ELF-1 (cell line): Measurements from ENCODE around the gene MUC20.
"Not testable (repeated sequence)": the region's sequence is repeated elsewhere in the genome, so short reads cannot be mapped to it uniquely, and the experiment has no call there.

ENCODE experiments used
- DNase-seq: peaks from one replicate; pipeline ENCODE4 v3.0.0-alpha.2; 2016; ENCODE audit warnings: low read depth, low spot score

MUC20 gene

DNA sequence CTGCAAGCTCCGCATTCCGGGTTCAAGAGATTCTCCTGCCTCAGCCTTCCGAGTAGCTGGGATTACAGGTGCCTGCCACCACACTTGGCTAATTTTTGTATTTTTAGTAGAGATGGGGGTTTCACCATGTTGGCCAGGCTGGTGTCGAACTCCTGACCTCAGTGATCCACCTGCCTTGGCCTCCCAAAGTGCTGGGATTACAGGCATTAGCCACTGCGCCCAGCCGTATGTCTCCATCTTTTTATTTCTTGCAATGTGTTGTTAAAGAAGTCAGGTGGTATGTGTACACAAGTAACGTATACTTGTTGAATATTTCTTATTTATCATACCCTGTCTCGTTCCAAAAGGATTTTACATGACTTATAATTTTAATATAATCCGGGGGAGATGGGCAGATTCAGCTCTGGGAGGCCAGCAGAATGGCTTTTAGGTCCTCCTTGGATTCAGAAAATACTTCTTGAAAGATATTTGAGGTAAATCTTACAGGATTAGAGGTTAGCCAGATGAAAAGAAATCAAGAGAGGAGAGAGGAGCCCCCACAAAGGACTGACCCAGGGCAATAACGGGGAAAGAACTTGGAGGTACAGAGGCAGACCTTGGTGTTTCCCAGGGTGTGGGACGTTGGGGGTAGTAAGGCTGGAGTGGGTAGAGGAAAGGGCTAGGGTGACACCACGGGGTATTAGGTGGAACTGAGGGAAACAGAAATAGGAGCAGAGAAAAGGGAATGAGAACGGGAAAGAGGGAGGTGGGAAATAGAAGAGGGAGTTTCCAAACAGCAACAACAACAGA, 27.2 kb upstream of the MUC20 start:
- DNase-seq = no peak

- not testable (repeated sequence) for DNase-seq
These were observed 26.3 kb upstream of the MUC20 start for GRCh38 chr3:195694217-195695076.

DNA sequence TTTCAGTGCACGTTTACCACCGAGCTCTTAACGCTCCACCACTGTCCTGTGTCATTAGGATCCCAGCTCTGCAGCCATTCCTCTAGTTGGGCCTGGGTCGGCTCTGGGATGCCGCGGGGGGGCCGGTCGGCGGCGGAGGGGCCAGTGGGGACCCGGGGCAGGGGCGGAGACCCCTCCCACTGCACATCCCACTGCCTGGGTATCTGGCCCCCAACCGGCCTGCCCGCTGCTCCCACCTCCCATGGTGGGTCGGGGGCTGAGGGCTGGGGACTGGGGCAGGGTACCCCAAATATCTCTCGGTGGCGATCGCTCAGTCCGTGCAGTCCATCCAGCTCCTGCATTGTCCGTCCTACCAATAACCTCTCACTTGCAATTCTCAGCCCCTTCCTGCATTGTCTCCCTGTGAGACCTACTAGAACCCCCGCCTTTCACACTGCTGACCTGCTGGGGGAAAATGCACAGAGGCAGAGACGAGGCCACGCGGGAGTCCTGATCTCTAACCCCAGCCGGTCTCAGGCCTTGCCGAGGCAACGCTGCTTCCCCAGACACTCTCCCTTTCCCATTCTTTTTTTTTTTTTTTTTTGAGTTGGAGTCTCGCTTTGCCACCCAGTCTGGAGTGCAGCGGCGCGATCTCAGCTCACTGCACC, 24.0 kb upstream of the MUC20 start:
- DNase-seq = no peak

- peak; percentile 76 for DNase-seq
These were observed 23.0 kb upstream of the MUC20 start for GRCh38 chr3:195697582-195698324.

- DNase-seq = no peak
These were observed 22.5 kb upstream of the MUC20 start for GRCh38 chr3:195698325-195698646.

DNA sequence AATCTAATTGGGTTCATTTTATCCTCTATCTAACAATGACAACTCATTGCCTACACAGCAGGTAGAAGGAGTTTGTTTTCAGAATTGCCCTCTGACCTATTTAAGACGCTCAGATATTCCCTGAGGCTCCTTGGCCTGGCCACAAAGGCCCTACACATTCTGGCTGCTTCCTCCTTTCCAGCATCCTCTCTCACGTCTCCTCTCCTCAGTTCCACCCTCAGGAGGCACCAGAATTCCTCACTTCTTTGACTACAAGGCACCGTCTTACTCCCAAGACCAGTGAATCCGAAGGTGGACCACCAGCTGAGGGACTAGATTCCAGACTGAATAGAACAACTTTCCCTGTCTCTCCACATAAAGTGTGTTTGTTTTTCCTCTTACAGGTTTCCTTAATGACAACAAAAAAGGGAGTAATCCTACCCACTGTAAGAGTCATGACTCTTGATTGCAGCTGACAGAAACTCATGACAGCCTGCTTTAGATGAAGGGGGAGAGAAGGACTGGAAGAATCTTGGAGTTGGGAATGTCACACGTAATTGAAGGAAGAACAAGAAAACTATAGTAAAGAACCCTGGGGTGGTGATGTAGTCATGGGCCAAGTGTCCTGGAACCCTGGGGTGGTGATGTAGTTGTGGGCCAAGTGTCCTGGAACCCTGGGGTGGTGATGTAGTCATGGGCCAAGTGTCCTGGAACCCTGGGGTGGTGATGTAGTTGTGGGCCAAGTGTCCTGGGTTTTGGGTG, 22.0 kb upstream of the MUC20 start:
- DNase-seq = peak; percentile 89

GRCh38 chr3:195699388-195699771, 21.4 kb upstream of the MUC20 start:
- DNase-seq = no peak

- no peak for DNase-seq
These were observed 20.9 kb upstream of the MUC20 start for GRCh38 chr3:195699860-195700259.

- DNase-seq = no peak
These were observed 20.5 kb upstream of the MUC20 start for GRCh38 chr3:195700319-195700718.

GRCh38 chr3:195701042-195701915, 19.5 kb upstream of the MUC20 start:
- no peak for DNase-seq

DNA sequence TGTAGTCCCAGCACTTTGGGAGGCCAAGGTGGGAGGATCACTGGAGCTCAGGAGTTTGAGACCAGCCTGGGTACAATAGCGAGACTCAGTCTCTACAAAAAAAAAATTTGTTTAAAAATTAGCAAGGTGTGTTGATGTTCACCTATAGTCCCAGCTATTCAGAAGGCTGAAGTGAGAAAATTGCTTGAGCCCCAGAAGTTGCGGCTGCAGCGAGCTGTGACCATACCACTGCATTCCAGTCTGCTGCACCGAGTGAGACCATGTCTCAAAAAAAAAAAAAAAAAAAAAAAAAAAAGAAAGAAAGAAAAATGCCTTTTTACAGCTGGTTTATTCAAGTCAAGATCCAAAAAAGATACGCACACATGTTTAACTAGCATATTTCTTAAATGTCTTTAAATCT, 17.0 kb upstream of the MUC20 start:
- peak; percentile 9 for DNase-seq

DNA sequence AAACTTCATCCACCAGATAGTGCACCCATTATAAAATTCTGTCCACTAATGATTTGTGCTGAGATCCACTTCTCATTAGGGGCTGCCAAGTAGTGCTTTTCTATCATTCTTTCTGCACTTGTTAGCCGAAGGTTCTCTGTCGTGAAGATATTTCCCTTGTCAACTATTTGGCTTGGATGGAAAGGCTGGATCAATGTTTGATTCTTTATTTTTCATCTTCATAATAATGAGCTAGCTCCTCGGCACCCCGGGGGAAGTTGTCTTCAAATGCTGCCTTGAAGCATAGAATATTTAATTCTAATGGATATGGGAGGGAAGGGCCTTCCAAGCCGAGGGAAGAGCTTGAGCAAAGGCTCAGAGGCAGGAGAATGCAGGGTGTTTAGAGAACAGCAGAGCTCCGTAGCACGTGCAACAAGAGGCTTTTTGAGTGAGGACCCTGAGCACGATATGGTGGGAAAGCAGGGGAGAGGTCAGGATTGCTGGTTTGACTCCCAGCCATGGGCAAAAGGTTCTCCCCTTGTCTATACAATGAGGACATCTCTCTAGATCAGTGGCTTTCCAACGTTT, 16.3 kb upstream of the MUC20 start:
- DNase-seq = no peak

DNA sequence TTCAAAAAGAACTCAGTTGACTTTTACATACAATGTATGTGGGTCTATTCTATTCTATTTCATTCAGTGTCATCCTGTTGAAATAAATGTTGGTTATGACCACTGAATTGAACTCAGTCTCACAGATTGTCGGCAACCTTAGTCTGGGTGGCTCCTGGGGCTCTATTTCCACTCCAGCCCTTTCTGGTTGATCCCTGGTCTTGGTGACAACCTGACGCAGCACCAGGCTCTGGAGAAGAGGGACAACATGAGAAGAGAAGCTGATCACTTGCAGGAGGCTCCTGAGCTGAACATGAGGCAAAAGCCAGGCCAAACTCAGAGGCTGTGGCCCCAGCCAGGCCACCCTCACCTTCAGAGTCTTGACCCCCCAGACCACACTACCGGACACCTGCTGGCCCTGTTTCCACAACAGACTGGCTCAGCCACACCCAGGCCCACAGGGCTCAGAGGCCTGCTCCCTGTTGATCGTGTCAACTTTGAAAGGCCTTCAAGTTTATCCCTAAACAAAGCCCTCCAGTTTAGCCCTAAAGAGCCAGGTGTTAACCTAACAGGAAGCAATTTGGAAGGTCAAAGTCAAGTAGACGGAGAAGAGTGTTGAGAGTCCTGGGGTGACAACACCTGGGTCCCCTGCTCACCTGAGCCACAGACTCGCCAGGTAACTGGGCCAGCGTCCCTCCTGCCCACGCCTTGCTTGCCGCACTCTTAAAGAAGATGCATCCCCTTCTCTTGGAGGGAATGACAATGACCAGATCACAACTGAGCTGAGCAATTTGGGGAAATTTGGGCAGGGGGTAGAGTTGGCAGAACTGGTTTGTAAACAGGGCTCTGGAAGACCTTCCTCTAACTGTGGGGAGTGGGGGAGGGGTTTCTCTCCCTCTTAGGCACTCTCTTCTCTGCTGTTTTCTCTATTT, 15.4 kb upstream of the MUC20 start:
- DNase-seq = peak; percentile 90

DNA sequence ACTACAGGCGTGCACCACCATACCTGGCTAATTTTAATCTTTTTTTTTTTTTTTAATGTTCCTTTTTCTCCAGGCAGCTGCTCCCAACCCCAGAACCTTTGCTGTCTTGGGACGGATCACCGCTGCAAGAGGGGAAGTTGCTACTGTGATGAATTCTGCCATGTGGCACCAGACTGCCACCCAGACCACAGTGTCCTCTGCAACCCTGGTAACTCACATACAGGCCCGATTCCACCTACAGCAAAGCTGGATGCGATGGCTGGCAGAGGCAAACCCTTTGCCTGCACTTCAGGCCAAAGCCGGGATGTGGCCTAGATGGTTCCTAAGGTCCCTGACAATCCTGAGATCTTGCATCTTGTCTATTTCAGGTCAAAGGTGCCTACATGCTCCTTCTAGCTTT, 12.7 kb upstream of the MUC20 start:
- no peak for DNase-seq

GRCh38 chr3:195708626-195709481, 11.9 kb upstream of the MUC20 start:
- DNase-seq = no peak

DNA sequence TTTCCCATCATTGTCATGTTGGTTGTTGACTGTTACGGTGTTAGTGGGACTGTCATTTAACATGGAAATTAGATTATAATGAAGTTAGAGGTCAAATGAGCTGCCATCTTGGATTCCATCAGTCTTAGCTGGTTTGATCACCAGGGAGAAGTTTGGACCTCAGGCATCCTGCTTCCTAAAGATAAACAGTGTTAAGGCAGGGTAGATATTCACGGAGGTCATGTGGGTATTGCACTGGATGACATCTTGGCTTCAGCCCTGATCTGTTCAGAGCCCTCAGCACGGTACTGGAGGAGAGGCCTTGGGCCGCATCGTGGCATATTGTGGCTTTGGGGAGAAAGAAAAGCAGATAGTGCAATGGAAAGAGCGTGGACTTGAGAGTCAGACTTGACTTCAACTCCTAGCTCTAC, 11.1 kb upstream of the MUC20 start:
- no peak for DNase-seq

GRCh38 chr3:195710126-195710905, 10.5 kb upstream of the MUC20 start:
- not testable (repeated sequence) for DNase-seq
